ENCODE results near the gene C1D. TPM values are rescaled to one million over a fixed set of nuclear protein-coding genes. Genes with fewer than 3 reads are reported as not detected.

The C1D gene
- total RNA-seq, 2 experiments from 2014 or later = 16.2 to 16.4 TPM

GRCh38 chr2:68031542-68032160 lies 31.2 kb downstream of the C1D start:
- no peak overlapping the region for H3K4me3 ChIP-seq (ENCODE audit: low read length)
- ChIA-PET POLR2A (no interaction called here), CTCF (interaction anchor here (0.8 kb wide), 1 partner anchor 22 kb away, joined by 3 read pairs; no protein-coding TSS in a partner anchor)
- intact Hi-C loops (cut with DNase I, micrococcal nuclease) = no loop called here
- H3K36me3 ChIP-seq (ENCODE audit: insufficient read depth, low read length) = no peaks in the 10 kb centered on the region
- Mint-ChIP-seq H3K36me3 (ENCODE audit: low read depth) (no peaks in the 10 kb centered on the region), H3K27me3 (peaks cover 9% of the 10 kb centered on the region), H3K9me3 (no peaks in the 10 kb centered on the region), H3K4me3 (no peak overlapping the region), H3K27ac (no peak overlapping the region), H3K4me1 (ENCODE audit: low read depth) (no peaks in the 10 kb centered on the region)
- H3K27me3 ChIP-seq (ENCODE audit: control insufficient read depth in 1 of 2, insufficient read depth in 2 of 2, low read length in 2 of 2) = no peaks in the 10 kb centered on the region
- DNase-seq = peak in 3 of 14 experiments; percentile 47 to 57 (median 47)
- ATAC-seq (ENCODE audit: poor library complexity) = peak; percentile 52
- no peaks in the 10 kb centered on the region for H3K4me1 ChIP-seq (ENCODE audit: insufficient read depth, low read length)
- H3K9me3 ChIP-seq (ENCODE audit: control insufficient read depth in 1 of 2, insufficient read depth in 1 of 2, low read length in 2 of 2) = no peaks in the 10 kb centered on the region
- no peak overlapping the region for H3K27ac ChIP-seq (ENCODE audit: low read depth in 1 of 2, low read length in 2 of 2)
- TF ChIP-seq, protein P1, sequence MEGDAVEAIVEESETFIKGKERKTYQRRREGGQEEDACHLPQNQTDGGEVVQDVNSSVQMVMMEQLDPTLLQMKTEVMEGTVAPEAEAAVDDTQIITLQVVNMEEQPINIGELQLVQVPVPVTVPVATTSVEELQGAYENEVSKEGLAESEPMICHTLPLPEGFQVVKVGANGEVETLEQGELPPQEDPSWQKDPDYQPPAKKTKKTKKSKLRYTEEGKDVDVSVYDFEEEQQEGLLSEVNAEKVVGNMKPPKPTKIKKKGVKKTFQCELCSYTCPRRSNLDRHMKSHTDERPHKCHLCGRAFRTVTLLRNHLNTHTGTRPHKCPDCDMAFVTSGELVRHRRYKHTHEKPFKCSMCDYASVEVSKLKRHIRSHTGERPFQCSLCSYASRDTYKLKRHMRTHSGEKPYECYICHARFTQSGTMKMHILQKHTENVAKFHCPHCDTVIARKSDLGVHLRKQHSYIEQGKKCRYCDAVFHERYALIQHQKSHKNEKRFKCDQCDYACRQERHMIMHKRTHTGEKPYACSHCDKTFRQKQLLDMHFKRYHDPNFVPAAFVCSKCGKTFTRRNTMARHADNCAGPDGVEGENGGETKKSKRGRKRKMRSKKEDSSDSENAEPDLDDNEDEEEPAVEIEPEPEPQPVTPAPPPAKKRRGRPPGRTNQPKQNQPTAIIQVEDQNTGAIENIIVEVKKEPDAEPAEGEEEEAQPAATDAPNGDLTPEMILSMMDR (IDR thresholded peaks at IDR 0.05) = peak; percentile 62

DNA sequence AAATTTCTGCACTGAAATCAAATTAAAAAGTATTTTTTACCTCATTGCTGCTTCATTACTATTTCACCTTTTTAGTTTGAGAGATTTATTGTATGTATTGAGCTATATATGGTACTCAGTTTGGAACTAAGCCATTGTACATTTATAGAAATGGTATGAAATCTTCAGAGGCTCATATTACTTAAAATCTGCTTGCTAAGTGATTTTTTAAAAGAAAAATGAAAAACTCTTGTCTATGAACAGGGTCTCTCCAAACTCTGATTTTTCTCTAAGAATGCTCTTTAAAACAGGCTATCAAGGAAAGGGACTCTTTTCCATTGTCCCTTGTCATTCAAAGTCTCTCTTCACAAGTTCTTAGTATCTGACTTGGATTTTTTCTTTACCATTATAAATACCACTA lies 31.8 kb downstream of the C1D start:
- TF ChIP-seq, protein P1 (IDR thresholded peaks at IDR 0.05) = no peak
- CTCF ChIA-PET = interaction anchor here (0.8 kb wide), 1 partner anchor 22 kb away, joined by 3 read pairs; no protein-coding TSS in a partner anchor
- DNase-seq = no peak
- no peaks in the 10 kb centered on the region for H3K36me3 Mint-ChIP-seq (ENCODE audit: low read depth)
- H3K27ac ChIP-seq (ENCODE audit: low read depth in 1 of 2, low read length in 2 of 2) = no peak overlapping the region
- intact Hi-C loops (cut with DNase I, micrococcal nuclease) = no loop called here
- peaks cover 11% of the 10 kb centered on the region for H3K27me3 Mint-ChIP-seq
- H3K4me3 ChIP-seq (ENCODE audit: low read length) = no peak overlapping the region
- no peak overlapping the region for H3K27ac Mint-ChIP-seq
- H3K9me3 ChIP-seq (ENCODE audit: control insufficient read depth in 1 of 2, insufficient read depth in 1 of 2, low read length in 2 of 2) = no peaks in the 10 kb centered on the region
- no peaks in the 10 kb centered on the region for H3K36me3 ChIP-seq (ENCODE audit: insufficient read depth, low read length)
- no peaks in the 10 kb centered on the region for H3K27me3 ChIP-seq (ENCODE audit: control insufficient read depth in 1 of 2, insufficient read depth in 2 of 2, low read length in 2 of 2)
- POLR2A ChIA-PET = no interaction called here
- no peak overlapping the region for H3K4me3 Mint-ChIP-seq
- no peak for ATAC-seq (ENCODE audit: poor library complexity)
- H3K4me1 Mint-ChIP-seq (ENCODE audit: low read depth) = no peaks in the 10 kb centered on the region
- H3K9me3 Mint-ChIP-seq = no peaks in the 10 kb centered on the region
- no peaks in the 10 kb centered on the region for H3K4me1 ChIP-seq (ENCODE audit: insufficient read depth, low read length)

DNA sequence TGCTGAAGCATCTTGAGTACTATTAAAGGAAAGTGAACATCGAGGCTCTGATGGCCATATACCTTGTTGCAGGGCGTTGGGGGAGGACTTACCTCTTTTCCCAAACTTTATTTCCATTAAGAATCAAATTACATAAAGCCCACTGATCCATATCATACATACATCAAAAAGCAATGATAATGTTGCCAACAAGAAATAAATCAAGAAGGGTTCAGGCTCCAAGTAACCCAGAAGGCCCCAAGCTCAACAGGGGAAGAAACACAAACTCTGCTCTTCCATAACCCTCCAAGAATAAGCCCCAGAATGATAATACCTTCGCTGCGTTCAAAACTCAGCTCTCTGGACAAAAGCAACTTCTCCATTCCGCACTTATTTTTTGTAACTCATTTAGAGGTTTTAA lies 32.3 kb downstream of the C1D start:
- Histone ChIP-seq H3K36me3 (ENCODE audit: insufficient read depth, low read length) (no peaks in the 10 kb centered on the region), H3K27me3 (ENCODE audit: control insufficient read depth in 1 of 2, insufficient read depth in 2 of 2, low read length in 2 of 2) (no peaks in the 10 kb centered on the region), H3K4me1 (ENCODE audit: insufficient read depth, low read length) (no peaks in the 10 kb centered on the region), H3K4me3 (ENCODE audit: low read length) (no peak overlapping the region), H3K27ac (ENCODE audit: low read depth in 1 of 2, low read length in 2 of 2) (no peak overlapping the region), H3K9me3 (ENCODE audit: control insufficient read depth in 1 of 2, insufficient read depth in 1 of 2, low read length in 2 of 2) (no peaks in the 10 kb centered on the region)
- TF ChIP-seq, protein P1 (IDR thresholded peaks at IDR 0.05) = no peak
- intact Hi-C loops (cut with DNase I, micrococcal nuclease) = no loop called here
- ATAC-seq (ENCODE audit: poor library complexity) = no peak
- Mint-ChIP-seq H3K27ac (no peak overlapping the region), H3K4me1 (ENCODE audit: low read depth) (no peaks in the 10 kb centered on the region), H3K4me3 (no peak overlapping the region), H3K9me3 (no peaks in the 10 kb centered on the region), H3K27me3 (peaks cover 15% of the 10 kb centered on the region), H3K36me3 (ENCODE audit: low read depth) (no peaks in the 10 kb centered on the region)
- no peak for DNase-seq
- POLR2A ChIA-PET = no interaction called here
- CTCF ChIA-PET = no interaction called here

Measured in CD4-positive, alpha-beta T cell (primary cell).